BJ (cell line): ENCODE results near the gene AFF3. TPM values are rescaled to one million over a fixed set of nuclear protein-coding genes. Genes with fewer than 3 reads are reported as not detected.

Source experiments
- CTCF ChIA-PET: fragments of 350-600 bp; formaldehyde crosslinking; extraction: SDS; loops from one replicate; lab custom pipeline; 2021; ENCODE audit warnings: antibody characterized with exemption, inconsistent platforms; lab: Yijun Ruan, JAX
- POLR2A ChIA-PET: fragments of 300-600 bp; sonication (Branson Sonifier 250); formaldehyde crosslinking; extraction: SDS; loops from one replicate; lab custom pipeline; 2021; ENCODE audit warnings: antibody characterized with exemption; lab: Charles Lee
- DNase-seq: peaks from one replicate; pipeline ENCODE4 v3.0.0-alpha.2; 2011; ENCODE audit warnings: low read depth
- H3K27me3 ChIP-seq: 2 replicates; pipeline ENCODE4 v1.6.0; 2011; ENCODE audit warnings: low read length; ENCODE audit not compliant: control insufficient read depth, insufficient read depth
- H3K36me3 ChIP-seq: 2 replicates; pipeline ENCODE4 v1.5.1; 2011; ENCODE audit warnings: low read length; ENCODE audit not compliant: control insufficient read depth, insufficient read depth
- H3K4me3 ChIP-seq: 2 replicates; pipeline ENCODE4 v1.5.1; 2011; ENCODE audit warnings: low read depth, mild to moderate bottlenecking, control low read depth, low read length
- polyA plus RNA-seq: library from polyadenylated mRNA; depleted of rRNA; stranded (reverse); fragments of >200 nt; gene quantifications from 2 replicates; pipeline ENCODE4 v1.2.3, GENCODE V29; 2011
- TF ChIP-seq, protein P1 (sequence below): IDR thresholded peaks from 2 replicates; pipeline ENCODE4 v1.5.1; 2011; ENCODE audit warnings: low read depth, mild to moderate bottlenecking, control low read depth, inconsistent platforms, low read length, moderate library complexity; ENCODE audit not compliant: insufficient read depth

AFF3 gene
- polyA plus RNA-seq, 1 experiment: 11.5 TPM

DNA sequence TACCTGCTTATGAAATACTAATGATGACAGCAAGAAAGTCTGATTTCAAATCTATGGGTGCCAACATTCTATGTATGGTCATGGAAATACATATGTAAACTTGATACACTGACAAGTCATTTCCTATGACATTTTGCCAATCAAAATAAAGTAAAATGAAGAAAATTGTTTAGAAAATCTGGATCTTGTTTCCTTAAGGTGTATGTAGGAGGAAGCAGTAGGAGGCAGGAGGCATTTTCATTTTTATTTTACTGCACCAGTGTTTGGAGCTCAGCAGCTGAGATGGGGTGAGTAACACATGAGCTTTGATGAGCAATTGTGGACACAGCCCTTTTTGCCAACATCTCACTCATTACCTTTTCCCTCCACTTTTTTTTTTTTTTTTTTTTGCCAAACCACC, 167.0 kb downstream of the AFF3 start:
- Histone ChIP-seq H3K27me3 (no peaks in the 10 kb centered on the region), H3K36me3 (no peaks in the 10 kb centered on the region), H3K4me3 (no peak overlapping the region)
- DNase-seq: no peak
- ChIA-PET CTCF (no interaction called here), POLR2A (interaction anchor here (0.6 kb wide), 1 partner anchor 216 kb away, joined by 14 read pairs; no protein-coding TSS in a partner anchor)
- TF ChIP-seq, protein P1, sequence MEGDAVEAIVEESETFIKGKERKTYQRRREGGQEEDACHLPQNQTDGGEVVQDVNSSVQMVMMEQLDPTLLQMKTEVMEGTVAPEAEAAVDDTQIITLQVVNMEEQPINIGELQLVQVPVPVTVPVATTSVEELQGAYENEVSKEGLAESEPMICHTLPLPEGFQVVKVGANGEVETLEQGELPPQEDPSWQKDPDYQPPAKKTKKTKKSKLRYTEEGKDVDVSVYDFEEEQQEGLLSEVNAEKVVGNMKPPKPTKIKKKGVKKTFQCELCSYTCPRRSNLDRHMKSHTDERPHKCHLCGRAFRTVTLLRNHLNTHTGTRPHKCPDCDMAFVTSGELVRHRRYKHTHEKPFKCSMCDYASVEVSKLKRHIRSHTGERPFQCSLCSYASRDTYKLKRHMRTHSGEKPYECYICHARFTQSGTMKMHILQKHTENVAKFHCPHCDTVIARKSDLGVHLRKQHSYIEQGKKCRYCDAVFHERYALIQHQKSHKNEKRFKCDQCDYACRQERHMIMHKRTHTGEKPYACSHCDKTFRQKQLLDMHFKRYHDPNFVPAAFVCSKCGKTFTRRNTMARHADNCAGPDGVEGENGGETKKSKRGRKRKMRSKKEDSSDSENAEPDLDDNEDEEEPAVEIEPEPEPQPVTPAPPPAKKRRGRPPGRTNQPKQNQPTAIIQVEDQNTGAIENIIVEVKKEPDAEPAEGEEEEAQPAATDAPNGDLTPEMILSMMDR: no peak

DNA sequence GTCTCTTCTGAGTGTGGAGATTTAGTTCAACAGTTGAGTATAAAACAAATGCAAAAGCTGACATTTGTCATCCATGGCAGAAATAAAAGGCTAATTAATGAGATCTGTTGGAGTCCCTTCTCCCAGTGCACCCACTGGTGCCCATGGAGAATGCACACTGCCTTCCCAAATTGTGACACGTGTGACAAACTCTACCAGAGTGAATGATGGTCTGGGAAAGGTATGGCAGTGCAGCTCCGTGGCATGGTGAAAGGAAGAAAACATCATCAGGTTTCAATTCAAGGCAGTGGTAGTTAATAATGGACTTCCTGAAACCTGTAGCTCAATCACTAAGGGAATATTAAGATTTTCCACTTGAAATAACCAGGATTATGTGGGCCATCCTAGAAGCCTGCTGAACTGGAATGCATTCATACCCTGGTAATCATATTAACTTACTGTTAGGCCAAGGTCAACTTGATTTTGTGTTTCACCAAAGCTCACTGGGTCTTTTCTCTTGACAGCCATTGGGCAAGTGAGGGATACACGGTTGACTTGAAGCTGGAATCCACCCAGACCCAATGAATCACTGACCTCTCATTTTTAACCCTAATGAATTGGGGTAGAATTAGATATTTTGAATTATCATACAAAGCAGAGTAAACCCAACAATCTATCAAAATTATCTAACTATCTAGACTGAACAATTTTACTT, 167.6 kb downstream of the AFF3 start:
- no peaks in the 10 kb centered on the region for H3K27me3 ChIP-seq
- CTCF ChIA-PET: no interaction called here
- no peak overlapping the region for H3K4me3 ChIP-seq
- DNase-seq: no peak
- POLR2A ChIA-PET: interaction anchor here (0.6 kb wide), 1 partner anchor 215 kb away, joined by 14 read pairs; no protein-coding TSS in a partner anchor
- H3K36me3 ChIP-seq: no peaks in the 10 kb centered on the region
- TF ChIP-seq, protein P1: no peak

DNA sequence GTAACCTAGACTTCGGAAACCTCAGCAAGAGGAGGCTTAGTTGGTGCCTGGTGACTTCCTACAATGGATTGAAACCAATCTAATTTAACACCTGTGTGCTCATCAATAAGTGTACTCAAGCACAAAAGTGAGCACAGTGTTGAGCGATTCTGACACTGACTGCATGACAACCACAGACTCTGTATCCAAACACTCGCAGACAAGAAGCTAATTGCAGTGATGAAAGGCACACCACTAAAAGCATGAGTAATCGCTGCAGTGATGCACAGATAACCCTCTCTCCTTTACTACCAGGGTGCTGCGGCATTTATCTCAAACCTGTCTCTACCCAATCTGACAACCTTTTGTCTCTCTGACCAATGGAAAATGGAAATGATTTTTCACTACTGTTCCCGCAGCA, 168.1 kb downstream of the AFF3 start:
- DNase-seq: no peak
- CTCF ChIA-PET: no interaction called here

DNA sequence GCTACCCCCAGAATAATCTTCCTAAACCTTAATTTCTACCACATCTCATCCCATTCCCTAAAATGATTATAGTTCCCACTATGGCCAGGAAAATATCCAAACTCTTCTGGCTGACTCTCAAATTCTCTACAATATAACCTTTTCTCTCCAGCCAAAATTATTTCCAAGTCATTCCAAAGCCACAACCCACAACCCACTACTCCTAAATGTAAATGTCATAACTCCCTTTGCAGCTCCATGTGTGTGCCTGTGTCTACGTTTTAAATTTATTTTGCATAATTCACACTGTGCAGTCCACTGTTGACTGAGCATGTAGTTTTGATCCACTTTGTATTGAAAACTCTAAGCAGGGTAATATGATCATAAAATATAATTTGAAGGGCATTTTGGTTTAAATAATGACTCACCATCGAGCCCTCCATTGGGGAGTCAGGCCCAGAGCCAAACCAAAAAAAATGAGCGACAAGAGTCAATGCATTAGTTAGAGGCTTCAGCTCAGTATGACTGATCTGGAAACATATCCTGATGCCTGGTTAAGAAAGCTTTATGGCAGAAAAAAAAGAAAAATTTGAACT, 171.0 kb downstream of the AFF3 start:
- ChIA-PET CTCF (interaction anchor here (0.7 to 0.9 kb wide), 2 partner anchors 13 to 413 kb away, joined by 3 read pairs; no protein-coding TSS in a partner anchor), POLR2A (interaction anchor here (0.5 kb wide), 1 partner anchor 9 kb away, joined by 3 read pairs; no protein-coding TSS in a partner anchor)
- no peaks in the 10 kb centered on the region; the same call in 1 of the 2 replicates for H3K27me3 ChIP-seq
- H3K36me3 ChIP-seq: no peaks in the 10 kb centered on the region
- no peak for DNase-seq
- H3K4me3 ChIP-seq: no peak overlapping the region
- TF ChIP-seq, protein P1: no peak

More for the DNA sequence above, 168.1 kb downstream of the AFF3 start:
- TF ChIP-seq, protein P1: no peak
- no peaks in the 10 kb centered on the region for H3K27me3 ChIP-seq
- POLR2A ChIA-PET: no interaction called here
- H3K36me3 ChIP-seq: no peaks in the 10 kb centered on the region
- no peak overlapping the region for H3K4me3 ChIP-seq

DNA sequence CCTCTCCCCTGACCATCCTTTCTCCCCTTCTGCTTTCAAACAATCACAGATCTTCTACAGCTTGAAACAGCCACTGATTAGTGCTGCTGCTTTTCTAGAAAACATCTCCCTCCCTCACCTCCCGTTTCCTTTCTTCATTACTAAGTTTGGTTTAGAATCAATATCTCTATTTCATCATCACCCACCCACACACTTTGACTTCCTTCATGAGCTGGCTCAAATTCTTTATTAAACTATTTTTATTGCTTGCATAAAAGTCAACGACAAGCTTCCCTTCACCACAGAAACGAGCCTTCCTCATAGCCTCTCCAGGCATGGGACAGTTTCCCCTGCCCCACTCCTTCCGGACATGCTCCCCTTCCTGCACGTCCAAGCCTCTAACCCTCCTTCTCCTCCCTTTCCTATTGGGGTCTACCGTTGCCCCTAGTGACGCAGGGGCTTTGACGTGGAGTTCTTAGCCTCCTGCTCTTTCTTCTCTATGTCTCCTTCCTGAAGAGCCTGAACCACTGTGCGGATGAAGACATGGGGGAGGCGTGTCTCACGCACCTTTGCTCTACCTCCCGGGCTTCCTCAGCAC, 172.0 kb downstream of the AFF3 start:
- H3K27me3 ChIP-seq: no peaks in the 10 kb centered on the region; the same call in 1 of the 2 replicates
- no peak overlapping the region for H3K4me3 ChIP-seq
- DNase-seq: no peak
- POLR2A ChIA-PET: interaction anchor here (0.6 kb wide), 1 partner anchor 81 kb away, joined by 7 read pairs; no protein-coding TSS in a partner anchor
- TF ChIP-seq, protein P1: no peak
- CTCF ChIA-PET: interaction anchor here (0.6 kb wide), 1 partner anchor 406 kb away, joined by 3 read pairs; no protein-coding TSS in a partner anchor
- no peaks in the 10 kb centered on the region for H3K36me3 ChIP-seq
